ENCODE results near the gene CBFB.
A peak's percentile ranks its signal among the peaks of the same experiment; 100 is the strongest.

The CBFB gene

DNA sequence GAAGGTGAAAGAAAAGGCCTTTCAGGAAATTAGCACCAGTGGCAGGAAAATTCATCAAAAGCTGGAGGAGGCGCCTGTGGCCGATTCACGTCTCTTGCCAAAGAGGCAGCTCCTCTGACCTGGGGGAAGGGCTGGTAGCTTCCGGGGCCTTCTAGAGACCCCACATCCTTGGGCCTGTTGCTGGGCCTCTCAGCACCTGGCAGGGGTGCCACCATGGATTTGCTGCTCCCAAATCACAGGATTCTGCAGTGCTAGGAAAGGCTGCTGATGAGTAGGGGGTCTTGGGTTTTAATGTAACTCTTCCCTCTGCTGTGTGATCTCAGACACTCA is 11.6 kb upstream of the CBFB start:
- DNase-seq (no peak), ATAC-seq (ENCODE audit: insufficient read depth, low read depth) (no peak)
- H3K9ac ChIP-seq (ENCODE audit: low read depth, low read length) = no peak overlapping the region
- TF ChIP-seq EZH2 (IDR thresholded peaks at IDR 0.05; ENCODE audit: borderline replicate concordance, low read depth, low read length, severe bottlenecking) = no peak
- TF ChIP-seq, protein P1, sequence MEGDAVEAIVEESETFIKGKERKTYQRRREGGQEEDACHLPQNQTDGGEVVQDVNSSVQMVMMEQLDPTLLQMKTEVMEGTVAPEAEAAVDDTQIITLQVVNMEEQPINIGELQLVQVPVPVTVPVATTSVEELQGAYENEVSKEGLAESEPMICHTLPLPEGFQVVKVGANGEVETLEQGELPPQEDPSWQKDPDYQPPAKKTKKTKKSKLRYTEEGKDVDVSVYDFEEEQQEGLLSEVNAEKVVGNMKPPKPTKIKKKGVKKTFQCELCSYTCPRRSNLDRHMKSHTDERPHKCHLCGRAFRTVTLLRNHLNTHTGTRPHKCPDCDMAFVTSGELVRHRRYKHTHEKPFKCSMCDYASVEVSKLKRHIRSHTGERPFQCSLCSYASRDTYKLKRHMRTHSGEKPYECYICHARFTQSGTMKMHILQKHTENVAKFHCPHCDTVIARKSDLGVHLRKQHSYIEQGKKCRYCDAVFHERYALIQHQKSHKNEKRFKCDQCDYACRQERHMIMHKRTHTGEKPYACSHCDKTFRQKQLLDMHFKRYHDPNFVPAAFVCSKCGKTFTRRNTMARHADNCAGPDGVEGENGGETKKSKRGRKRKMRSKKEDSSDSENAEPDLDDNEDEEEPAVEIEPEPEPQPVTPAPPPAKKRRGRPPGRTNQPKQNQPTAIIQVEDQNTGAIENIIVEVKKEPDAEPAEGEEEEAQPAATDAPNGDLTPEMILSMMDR (IDR thresholded peaks at IDR 0.05; ENCODE audit: borderline replicate concordance, extremely low read depth, low read length, poor library complexity, severe bottlenecking) = no peak
- H3K27me3 ChIP-seq (ENCODE audit: insufficient read depth, low read length, poor library complexity) = peaks cover 25% of the 10 kb centered on the region
- H2AFZ ChIP-seq (ENCODE audit: low read depth, low read length) = no peak overlapping the region
- H3K4me1 ChIP-seq (ENCODE audit: insufficient read depth, low read length) = peaks cover 24% of the 10 kb centered on the region
- H3K4me2 ChIP-seq (ENCODE audit: insufficient read depth, low read length) = no peak overlapping the region
- no peaks in the 10 kb centered on the region for H3K79me2 ChIP-seq (ENCODE audit: insufficient read depth, low read length)
- H3K27ac ChIP-seq (ENCODE audit: low read length) = no peak overlapping the region
- H3K9me3 ChIP-seq (ENCODE audit: insufficient read depth, low read length, severe bottlenecking) = no peaks in the 10 kb centered on the region
- no peak overlapping the region for H3K4me3 ChIP-seq (ENCODE audit: low read depth in 1 of 2, low read length in 2 of 2)
- no peaks in the 10 kb centered on the region for H3K36me3 ChIP-seq (ENCODE audit: insufficient read depth, low read length)
- peaks cover 14% of the 10 kb centered on the region for H4K20me1 ChIP-seq (ENCODE audit: insufficient read depth, low read length)

DNA sequence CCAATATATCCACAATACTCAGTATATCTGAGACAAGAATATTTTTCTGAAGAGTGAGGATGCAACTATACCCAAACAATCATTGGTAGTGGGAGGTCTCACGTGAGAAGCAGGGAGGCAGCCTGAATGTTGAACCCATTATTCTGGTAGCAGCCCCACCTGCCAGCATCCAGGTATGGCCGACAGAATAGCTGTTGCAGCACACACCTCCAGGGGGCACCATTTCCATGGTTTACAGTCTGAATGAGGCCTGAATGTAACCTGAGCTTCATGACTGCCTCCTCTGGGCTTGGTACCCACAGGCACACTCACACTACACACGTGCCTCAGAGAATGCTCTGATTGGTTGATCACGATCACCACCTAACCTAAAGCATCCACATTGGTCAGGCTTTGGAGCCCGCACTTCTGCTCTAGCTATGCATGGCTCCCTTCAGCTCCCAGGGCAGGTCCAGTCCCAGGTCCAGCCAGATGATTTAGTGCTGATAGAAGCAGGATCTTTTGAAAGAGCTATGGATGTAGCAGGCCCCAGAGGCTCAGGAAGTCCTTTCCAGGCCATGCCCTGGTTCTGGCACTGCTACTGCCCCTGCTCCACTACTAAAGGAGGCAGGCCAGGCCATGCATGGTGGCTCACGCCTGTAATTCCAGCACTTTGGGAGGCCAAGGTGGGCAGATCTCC is 11.0 kb upstream of the CBFB start:
- H3K36me3 ChIP-seq (ENCODE audit: insufficient read depth, low read length) = no peaks in the 10 kb centered on the region
- no peaks in the 10 kb centered on the region for H3K9me3 ChIP-seq (ENCODE audit: insufficient read depth, low read length, severe bottlenecking)
- peak; percentile 85 for DNase-seq
- H3K9ac ChIP-seq (ENCODE audit: low read depth, low read length) = no peak overlapping the region
- H2AFZ ChIP-seq (ENCODE audit: low read depth, low read length) = no peak overlapping the region
- TF ChIP-seq EZH2 (IDR thresholded peaks at IDR 0.05; ENCODE audit: borderline replicate concordance, low read depth, low read length, severe bottlenecking) = no peak
- TF ChIP-seq, protein P1 (IDR thresholded peaks at IDR 0.05; ENCODE audit: borderline replicate concordance, extremely low read depth, low read length, poor library complexity, severe bottlenecking) = peak; percentile 98
- no peak overlapping the region for H3K27ac ChIP-seq (ENCODE audit: low read length)
- no peaks in the 10 kb centered on the region for H3K79me2 ChIP-seq (ENCODE audit: insufficient read depth, low read length)
- peaks cover 23% of the 10 kb centered on the region for H3K4me1 ChIP-seq (ENCODE audit: insufficient read depth, low read length)
- H3K27me3 ChIP-seq (ENCODE audit: insufficient read depth, low read length, poor library complexity) = peaks cover 25% of the 10 kb centered on the region
- H3K4me2 ChIP-seq (ENCODE audit: insufficient read depth, low read length) = no peak overlapping the region
- peaks cover 14% of the 10 kb centered on the region for H4K20me1 ChIP-seq (ENCODE audit: insufficient read depth, low read length)
- peak; percentile 80 for ATAC-seq (ENCODE audit: insufficient read depth, low read depth)
- H3K4me3 ChIP-seq (ENCODE audit: low read depth in 1 of 2, low read length in 2 of 2) = no peak overlapping the region

- no peak for ATAC-seq (ENCODE audit: insufficient read depth, low read depth)
- Histone ChIP-seq H3K4me2 (ENCODE audit: insufficient read depth, low read length) (no peak overlapping the region), H3K9ac (ENCODE audit: low read depth, low read length) (no peak overlapping the region)
Measured at GRCh38 chr16:67019171-67019570, 9.8 kb upstream of the CBFB start.

More at GRCh38 chr16:67019171-67019570, 9.8 kb upstream of the CBFB start:
- TF ChIP-seq EZH2 (IDR thresholded peaks at IDR 0.05; ENCODE audit: borderline replicate concordance, low read depth, low read length, severe bottlenecking) = no peak
- TF ChIP-seq, protein P1 (IDR thresholded peaks at IDR 0.05; ENCODE audit: borderline replicate concordance, extremely low read depth, low read length, poor library complexity, severe bottlenecking) = no peak
- peaks cover 8% of the 10 kb centered on the region; the same call in 1 of the 2 replicates for H4K20me1 ChIP-seq (ENCODE audit: insufficient read depth, low read length)
- H3K79me2 ChIP-seq (ENCODE audit: insufficient read depth, low read length) = no peaks in the 10 kb centered on the region
- DNase-seq = no peak
- no peak overlapping the region for H3K27ac ChIP-seq (ENCODE audit: low read length)
- H3K36me3 ChIP-seq (ENCODE audit: insufficient read depth, low read length) = no peaks in the 10 kb centered on the region
- H3K27me3 ChIP-seq (ENCODE audit: insufficient read depth, low read length, poor library complexity) = peaks cover 14% of the 10 kb centered on the region
- no peaks in the 10 kb centered on the region for H3K9me3 ChIP-seq (ENCODE audit: insufficient read depth, low read length, severe bottlenecking)
- no peak overlapping the region for H3K4me3 ChIP-seq (ENCODE audit: low read depth in 1 of 2, low read length in 2 of 2)
- peaks cover 11% of the 10 kb centered on the region for H3K4me1 ChIP-seq (ENCODE audit: insufficient read depth, low read length)
- H2AFZ ChIP-seq (ENCODE audit: low read depth, low read length) = no peak overlapping the region
